Thoracic aorta (tissue), 2 donors: Measurements from ENCODE around the gene PLCL2. TPM values are rescaled to one million over a fixed set of nuclear protein-coding genes. Genes with fewer than 3 reads are reported as not detected.

Experiments
- ATAC-seq: fragments of 150-250 bp; one replicate; pipeline ENCODE4 v1.8.0; 2017; ENCODE audit warnings: low read depth; ENCODE audit not compliant: insufficient number of reproducible peaks, low FRiP score
- DNase-seq: peaks from one replicate; pipeline ENCODE4 v3.0.0-alpha.2; 2020; ENCODE audit warnings: low spot score
- H3K27ac ChIP-seq, 2 donors: fragments of 200-600 bp; sonication (generic); 1 replicate in 1 of 2; 2 replicates in 1 of 2; pipeline ENCODE4 v1.5.1; 2016; ENCODE audit warnings: mild to moderate bottlenecking in 2 of 2, moderate library complexity in 2 of 2
- H3K27me3 ChIP-seq: fragments of 200-600 bp; sonication (generic); replicated peaks from 2 replicates; pipeline ENCODE4 v1.6.0; 2016; ENCODE audit warnings: mild to moderate bottlenecking; ENCODE audit not compliant: insufficient read depth
- H3K36me3 ChIP-seq: fragments of 200-600 bp; sonication (generic); one replicate; pipeline ENCODE4 v1.5.1; 2016
- H3K4me1 ChIP-seq, 2 donors: fragments of 200-600 bp; sonication (generic); 1 replicate in 1 of 2; 2 replicates in 1 of 2; pipeline versions ENCODE4 v1.5.1 to v1.6.0; 2016; ENCODE audit warnings: low read depth in 2 of 2, mild to moderate bottlenecking in 1 of 2; ENCODE audit not compliant: control insufficient read depth in 1 of 2
- H3K4me3 ChIP-seq: fragments of 200-600 bp; sonication (generic); 2 replicates; pipeline ENCODE4 v1.5.1; 2016; ENCODE audit warnings: mild to moderate bottlenecking
- H3K9me3 ChIP-seq: fragments of 200-600 bp; sonication (generic); 2 replicates; pipeline ENCODE4 v1.5.1; 2016
- CTCF ChIP-seq: fragments of 200-600 bp; sonication (generic); IDR thresholded peaks from one replicate; pipeline ENCODE4 v1.5.1; 2019; ENCODE audit warnings: antibody characterized with exemption
- total RNA-seq, 2 donors: library from RNA; depleted of rRNA; stranded (reverse); fragments of >200 nt; gene quantifications; one replicate each; pipeline versions ENCODE4 v1.1.0 to v1.2.3, GENCODE V29; 2016

PLCL2 gene
- total RNA-seq, 2 donors from 2014 or later = 6.9 to 17.1 TPM

GRCh38 chr3:16927485-16927884, 42.7 kb downstream of the PLCL2 start:
- no peaks in the 10 kb centered on the region for H3K36me3 ChIP-seq
- H3K4me3 ChIP-seq = no peak overlapping the region
- no peak for DNase-seq
- no peaks in the 10 kb centered on the region for H3K9me3 ChIP-seq
- TF ChIP-seq CTCF = no peak
- no peak for ATAC-seq
- H3K4me1 ChIP-seq = peaks cover 3 to 17% of the 10 kb centered on the region in 2 donors
- H3K27ac ChIP-seq = no peak overlapping the region
- H3K27me3 ChIP-seq = no peaks in the 10 kb centered on the region

GRCh38 chr3:16928386-16929132, 43.8 kb downstream of the PLCL2 start:
- Histone ChIP-seq H3K27me3 (no peaks in the 10 kb centered on the region), H3K4me3 (no peak overlapping the region), H3K27ac (no peak overlapping the region), H3K36me3 (no peaks in the 10 kb centered on the region), H3K9me3 (no peaks in the 10 kb centered on the region), H3K4me1 (peaks cover 3 to 23% of the 10 kb centered on the region in 2 donors)
- no peak for TF ChIP-seq CTCF
- ATAC-seq (no peak), DNase-seq (no peak)

- Histone ChIP-seq H3K27me3 (no peaks in the 10 kb centered on the region), H3K9me3 (no peaks in the 10 kb centered on the region), H3K27ac (no peak overlapping the region), H3K4me3 (no peak overlapping the region), H3K4me1 (peaks cover 3 to 26% of the 10 kb centered on the region in 2 donors), H3K36me3 (no peaks in the 10 kb centered on the region)
- ATAC-seq (no peak), DNase-seq (no peak)
- TF ChIP-seq CTCF = no peak
These were observed 44.6 kb downstream of the PLCL2 start for GRCh38 chr3:16929311-16929710.

GRCh38 chr3:16932877-16933276, 48.1 kb downstream of the PLCL2 start:
- Histone ChIP-seq H3K27ac (no peak overlapping the region), H3K4me3 (no peak overlapping the region), H3K36me3 (no peaks in the 10 kb centered on the region), H3K4me1 (peaks cover 6 to 34% of the 10 kb centered on the region in 2 donors), H3K27me3 (no peaks in the 10 kb centered on the region), H3K9me3 (no peaks in the 10 kb centered on the region)
- no peak for TF ChIP-seq CTCF
- no peak for ATAC-seq
- no peak for DNase-seq

GRCh38 chr3:16935781-16936180, 51.0 kb downstream of the PLCL2 start:
- Histone ChIP-seq H3K4me3 (no peak overlapping the region), H3K4me1 (peaks cover 3 to 18% of the 10 kb centered on the region in 2 donors), H3K9me3 (no peaks in the 10 kb centered on the region), H3K27ac (no peak overlapping the region), H3K27me3 (no peaks in the 10 kb centered on the region), H3K36me3 (no peaks in the 10 kb centered on the region)
- ATAC-seq (no peak), DNase-seq (no peak)
- no peak for TF ChIP-seq CTCF
